Bronchial epithelial cell (primary cell): ENCODE results near the gene SCAPER. TPM values are rescaled to one million over a fixed set of nuclear protein-coding genes. Genes with fewer than 3 reads are reported as not detected.

Experiments used
- DNase-seq: peaks from one replicate; pipeline ENCODE4 v3.0.0-alpha.2; 2010; ENCODE audit warnings: low read depth
- FAIRE-seq: peaks from 2 replicates; lab custom pipeline; 2011; peaks lifted over from hg19 to GRCh38; lab: Jason Lieb, UNC
- H3K27me3 ChIP-seq: 2 replicates; pipeline ENCODE4 v1.5.1; 2011; ENCODE audit warnings: low read length; ENCODE audit not compliant: control insufficient read depth, insufficient read depth
- H3K36me3 ChIP-seq: 2 replicates; pipeline ENCODE4 v1.5.1; 2011; ENCODE audit warnings: low read length; ENCODE audit not compliant: control insufficient read depth, insufficient read depth
- H3K4me3 ChIP-seq: 2 replicates; pipeline ENCODE4 v1.5.1; 2011; ENCODE audit warnings: mild to moderate bottlenecking, low read depth, low read length, control low read depth
- total RNA-seq: library from RNA; depleted of rRNA; stranded (reverse); fragments of >200 nt; gene quantifications from 2 replicates; pipeline ENCODE4 v1.2.1, GENCODE V29; 2014
- TF ChIP-seq, protein P1 (sequence below): IDR thresholded peaks from 2 replicates; pipeline ENCODE4 v1.5.1; 2011; ENCODE audit warnings: mild to moderate bottlenecking, moderate library complexity, low read length, control low read depth, inconsistent platforms; ENCODE audit not compliant: insufficient read depth, severe bottlenecking

SCAPER gene
- total RNA-seq, 1 donor from 2014 or later, result 6.3 TPM

- H3K36me3 ChIP-seq, result no peaks in the 10 kb centered on the region
- TF ChIP-seq, protein P1, sequence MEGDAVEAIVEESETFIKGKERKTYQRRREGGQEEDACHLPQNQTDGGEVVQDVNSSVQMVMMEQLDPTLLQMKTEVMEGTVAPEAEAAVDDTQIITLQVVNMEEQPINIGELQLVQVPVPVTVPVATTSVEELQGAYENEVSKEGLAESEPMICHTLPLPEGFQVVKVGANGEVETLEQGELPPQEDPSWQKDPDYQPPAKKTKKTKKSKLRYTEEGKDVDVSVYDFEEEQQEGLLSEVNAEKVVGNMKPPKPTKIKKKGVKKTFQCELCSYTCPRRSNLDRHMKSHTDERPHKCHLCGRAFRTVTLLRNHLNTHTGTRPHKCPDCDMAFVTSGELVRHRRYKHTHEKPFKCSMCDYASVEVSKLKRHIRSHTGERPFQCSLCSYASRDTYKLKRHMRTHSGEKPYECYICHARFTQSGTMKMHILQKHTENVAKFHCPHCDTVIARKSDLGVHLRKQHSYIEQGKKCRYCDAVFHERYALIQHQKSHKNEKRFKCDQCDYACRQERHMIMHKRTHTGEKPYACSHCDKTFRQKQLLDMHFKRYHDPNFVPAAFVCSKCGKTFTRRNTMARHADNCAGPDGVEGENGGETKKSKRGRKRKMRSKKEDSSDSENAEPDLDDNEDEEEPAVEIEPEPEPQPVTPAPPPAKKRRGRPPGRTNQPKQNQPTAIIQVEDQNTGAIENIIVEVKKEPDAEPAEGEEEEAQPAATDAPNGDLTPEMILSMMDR, result peak; percentile 79
- peaks cover 2% of the 10 kb centered on the region for H3K27me3 ChIP-seq
- no peak overlapping the region for H3K4me3 ChIP-seq
- DNase-seq (peak; percentile 55), FAIRE-seq (no peak)
Measured at GRCh38 chr15:76330080-76330680, 575.0 kb downstream of the SCAPER start.

DNA sequence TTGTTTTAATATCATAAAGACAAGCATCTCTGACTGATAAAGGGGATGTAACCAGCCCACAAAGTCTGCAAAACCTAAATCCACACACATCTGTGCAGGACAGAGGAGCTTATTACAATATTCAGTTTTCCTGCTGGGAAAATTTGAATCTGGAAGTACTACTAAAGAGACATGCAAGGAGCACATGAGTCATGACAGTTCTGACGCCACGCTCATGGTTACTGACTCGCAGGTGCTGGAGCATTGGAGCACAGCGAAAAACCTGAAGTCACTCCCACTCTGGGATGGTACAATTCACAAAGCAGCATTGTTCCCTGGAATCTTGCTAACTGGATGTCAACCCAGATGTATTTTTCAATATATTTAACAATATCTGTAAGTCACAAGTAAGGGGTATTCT is 576.2 kb downstream of the SCAPER start:
- Histone ChIP-seq H3K4me3 (no peak overlapping the region), H3K36me3 (no peaks in the 10 kb centered on the region), H3K27me3 (peaks cover 1% of the 10 kb centered on the region)
- DNase-seq (peak; percentile 69), FAIRE-seq (no peak)
- TF ChIP-seq, protein P1, result no peak

- H3K36me3 ChIP-seq, result no peaks in the 10 kb centered on the region
- peaks cover 1% of the 10 kb centered on the region for H3K27me3 ChIP-seq
- DNase-seq (no peak), FAIRE-seq (no peak)
- TF ChIP-seq, protein P1, result no peak
- H3K4me3 ChIP-seq, result no peak overlapping the region
Measured at GRCh38 chr15:76328106-76328696, 576.9 kb downstream of the SCAPER start.

DNA sequence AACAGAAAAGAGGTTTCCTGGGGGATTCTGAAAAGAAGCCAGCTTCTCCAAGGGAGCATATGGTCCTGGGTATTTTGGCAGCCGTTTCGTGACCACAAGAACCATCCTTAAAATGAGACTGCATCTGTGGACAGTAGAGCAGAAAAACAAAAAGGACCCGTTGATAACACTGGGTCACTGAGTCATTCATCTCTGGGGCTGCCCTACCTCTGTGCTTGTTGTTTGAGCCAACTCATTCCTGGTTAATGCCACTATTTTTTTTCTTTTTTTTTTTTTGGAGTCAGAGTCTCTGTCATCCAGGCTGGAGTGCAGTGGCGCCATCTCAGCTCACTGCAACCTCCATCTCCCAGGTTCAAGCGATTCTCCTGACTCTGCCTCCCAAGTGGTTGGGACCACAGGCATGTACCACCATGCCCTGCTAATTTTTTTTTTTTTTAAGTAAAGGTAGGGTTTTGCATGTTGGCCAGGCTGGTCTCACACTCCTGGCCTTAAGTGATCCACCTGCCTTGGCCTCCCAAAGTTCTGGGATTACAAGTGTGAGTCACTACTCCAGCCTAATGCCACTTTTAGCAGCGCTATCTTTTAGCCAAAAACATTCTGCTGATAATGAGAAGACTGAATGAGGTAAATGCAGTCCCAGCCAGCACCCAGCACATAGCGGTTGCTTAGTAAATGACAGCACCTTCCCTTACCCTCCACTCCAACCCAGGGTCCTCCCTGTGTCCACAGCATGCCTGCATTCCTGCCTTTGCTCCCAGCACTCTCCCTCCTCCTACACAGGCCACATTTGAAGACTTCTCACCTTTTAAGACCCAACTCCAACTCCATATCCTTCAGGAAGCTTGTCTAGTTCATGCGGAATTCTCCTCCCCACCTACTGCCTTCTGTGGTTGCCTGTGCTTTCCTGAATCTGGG is 577.7 kb downstream of the SCAPER start:
- H3K4me3 ChIP-seq, result no peak overlapping the region
- peaks cover 1% of the 10 kb centered on the region for H3K27me3 ChIP-seq
- no peaks in the 10 kb centered on the region for H3K36me3 ChIP-seq
- TF ChIP-seq, protein P1, result no peak
- no peak for FAIRE-seq
- peak; percentile 47 for DNase-seq

DNA sequence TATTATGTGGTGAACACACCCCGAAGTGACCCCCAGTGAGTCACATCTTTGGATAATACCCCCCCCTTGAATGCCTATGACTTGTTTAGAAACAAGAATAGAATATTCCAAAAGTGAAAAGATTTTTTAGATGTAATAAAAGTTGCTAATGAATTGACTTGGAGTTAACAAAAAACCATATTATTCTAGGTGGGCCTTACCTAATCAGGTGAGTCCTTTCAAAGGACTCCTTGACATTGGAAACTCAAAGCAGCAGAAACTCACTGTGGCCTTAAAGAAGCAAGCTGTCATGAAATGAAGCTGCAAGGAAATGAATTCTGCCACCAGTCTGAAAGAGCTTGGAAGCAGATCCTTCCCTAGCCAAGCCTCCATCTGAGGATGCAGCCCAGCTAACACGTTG is 579.4 kb downstream of the SCAPER start:
- FAIRE-seq, result no peak

More for the DNA sequence above, 579.4 kb downstream of the SCAPER start:
- no peak for DNase-seq
- Histone ChIP-seq H3K27me3 (peaks cover 1% of the 10 kb centered on the region), H3K4me3 (no peak overlapping the region), H3K36me3 (no peaks in the 10 kb centered on the region)
- TF ChIP-seq, protein P1, result no peak
